Right lobe of liver (tissue), 6 donors: ENCODE measurements around the gene ALB. TPM values are rescaled to one million over a fixed set of nuclear protein-coding genes. Genes with fewer than 3 reads are reported as not detected.

Experiments
- ATAC-seq, 4 donors: fragments of 200-7000 bp; cut with Tn5 transposase; one replicate each; pipeline ENCODE4 v1.9.1; 2020; ENCODE audit warnings: mild to moderate bottlenecking in 4 of 4, moderate library complexity in 4 of 4
- DNase-seq, 3 donors: peaks; one replicate each; pipeline ENCODE4 v3.0.0-alpha.2; 2020
- H3K27ac ChIP-seq, 3 donors: fragments of 200-600 bp; one replicate each; pipeline ENCODE4 v1.8.0; 2022
- H3K27me3 ChIP-seq, 2 donors: fragments of 200-600 bp; one replicate each; pipeline ENCODE4 v1.8.0; 2022
- H3K36me3 ChIP-seq, 4 donors: fragments of 200-600 bp; sonication (generic) in 1 of 4; one replicate each; pipeline versions ENCODE4 v1.5.1 to v1.8.0; 2017 to 2022; ENCODE audit warnings: control low read depth in 1 of 4
- H3K4me1 ChIP-seq, 4 donors: fragments of 200-600 bp; sonication (generic) in 1 of 4; one replicate each; pipeline versions ENCODE4 v1.5.1 to v1.8.0; 2017 to 2022; ENCODE audit warnings: control low read depth in 1 of 4
- H3K4me3 ChIP-seq, 3 donors: fragments of 200-600 bp; one replicate each; pipeline ENCODE4 v1.8.0; 2022
- H3K9me3 ChIP-seq, 4 donors: fragments of 200-600 bp; sonication (generic) in 1 of 4; one replicate each; pipeline versions ENCODE4 v1.5.1 to v1.8.0; 2017 to 2022; ENCODE audit warnings: control low read depth in 1 of 4
- POLR2A ChIP-seq: fragments of 450-650 bp; IDR thresholded peaks from one replicate; pipeline ENCODE4 v1.6.1; 2017; ENCODE audit warnings: antibody characterized with exemption, mild to moderate bottlenecking
- WGBS: methylation state at CpG from one replicate; pipeline ENCODE4 v1.1.6; 2018; ENCODE audit warnings: low coverage, low lambda C conversion rate; ENCODE audit not compliant: insufficient coverage; ENCODE audit errors: missing lambda C conversion rate; 5-methylcytosine and 5-hydroxymethylcytosine counted together
- intact Hi-C, 2 donors: fragments of 100-400 bp; cut with DNase I; formaldehyde crosslinking; loops; one replicate each; pipeline versions ENCODE4 v1.11.2 to v1.14.1; 2022
- total RNA-seq, 6 experiments: library from RNA; depleted of rRNA in 2 of 6; stranded (reverse); fragments of >200 nt in 2 of 6; fragmentation: NEBNext Ultra II Directional in 3 of 6; extraction: Animal tissue kit (Norgen Biotek cat#: 25700) in 3 of 6; gene quantifications; one replicate each; pipeline versions ENCODE4 v1.1.0 to v1.2.4, GENCODE V29; 2016 to 2023
- TF ChIP-seq, protein P1 (sequence below), 4 donors: fragments of 200-600 bp in 3 of 4; fragments of 450-650 bp in 1 of 4; IDR thresholded peaks; one replicate each; pipeline versions ENCODE4 v1.5.1 to v1.8.0; 2016 to 2022; ENCODE audit warnings: antibody characterized with exemption in 4 of 4, mild to moderate bottlenecking in 2 of 4
- donor health status: DM: no; HTN: yes; CAD: no.
- donor health status: DM: no; HTN: no; CAD: no.
- donor health status: DM: no; HTN: no; CAD: no.
- donor health status: DM: no; HTN: yes; CAD: no.
- donor health status: DM: no; HTN: yes; CAD: no.

Gene ALB
- total RNA-seq, 6 experiments from 2014 or later, result 46,361 to 117,834 (median 75,397) TPM

DNA sequence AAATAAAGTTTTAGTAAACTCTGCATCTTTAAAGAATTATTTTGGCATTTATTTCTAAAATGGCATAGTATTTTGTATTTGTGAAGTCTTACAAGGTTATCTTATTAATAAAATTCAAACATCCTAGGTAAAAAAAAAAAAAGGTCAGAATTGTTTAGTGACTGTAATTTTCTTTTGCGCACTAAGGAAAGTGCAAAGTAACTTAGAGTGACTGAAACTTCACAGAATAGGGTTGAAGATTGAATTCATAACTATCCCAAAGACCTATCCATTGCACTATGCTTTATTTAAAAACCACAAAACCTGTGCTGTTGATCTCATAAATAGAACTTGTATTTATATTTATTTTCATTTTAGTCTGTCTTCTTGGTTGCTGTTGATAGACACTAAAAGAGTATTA lies 370 bp downstream of the ALB start:
- peak overlapping the region; percentile 35 to 68 (median 52) for H3K4me3 ChIP-seq

DNA sequence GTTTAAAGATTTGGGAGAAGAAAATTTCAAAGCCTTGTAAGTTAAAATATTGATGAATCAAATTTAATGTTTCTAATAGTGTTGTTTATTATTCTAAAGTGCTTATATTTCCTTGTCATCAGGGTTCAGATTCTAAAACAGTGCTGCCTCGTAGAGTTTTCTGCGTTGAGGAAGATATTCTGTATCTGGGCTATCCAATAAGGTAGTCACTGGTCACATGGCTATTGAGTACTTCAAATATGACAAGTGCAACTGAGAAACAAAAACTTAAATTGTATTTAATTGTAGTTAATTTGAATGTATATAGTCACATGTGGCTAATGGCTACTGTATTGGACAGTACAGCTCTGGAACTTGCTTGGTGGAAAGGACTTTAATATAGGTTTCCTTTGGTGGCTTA lies 1.1 kb downstream of the ALB start:
- WGBS, result 26% methylated on average over 2 of the region's 2 CpGs
- ATAC-seq (peak in 1 of 4 donors; percentile 7), DNase-seq (no peak)
- no peaks in the 10 kb centered on the region for H3K9me3 ChIP-seq
- H3K4me3 ChIP-seq, result peak overlapping the region; percentile 35 to 68 (median 52)
- TF ChIP-seq, protein P1, sequence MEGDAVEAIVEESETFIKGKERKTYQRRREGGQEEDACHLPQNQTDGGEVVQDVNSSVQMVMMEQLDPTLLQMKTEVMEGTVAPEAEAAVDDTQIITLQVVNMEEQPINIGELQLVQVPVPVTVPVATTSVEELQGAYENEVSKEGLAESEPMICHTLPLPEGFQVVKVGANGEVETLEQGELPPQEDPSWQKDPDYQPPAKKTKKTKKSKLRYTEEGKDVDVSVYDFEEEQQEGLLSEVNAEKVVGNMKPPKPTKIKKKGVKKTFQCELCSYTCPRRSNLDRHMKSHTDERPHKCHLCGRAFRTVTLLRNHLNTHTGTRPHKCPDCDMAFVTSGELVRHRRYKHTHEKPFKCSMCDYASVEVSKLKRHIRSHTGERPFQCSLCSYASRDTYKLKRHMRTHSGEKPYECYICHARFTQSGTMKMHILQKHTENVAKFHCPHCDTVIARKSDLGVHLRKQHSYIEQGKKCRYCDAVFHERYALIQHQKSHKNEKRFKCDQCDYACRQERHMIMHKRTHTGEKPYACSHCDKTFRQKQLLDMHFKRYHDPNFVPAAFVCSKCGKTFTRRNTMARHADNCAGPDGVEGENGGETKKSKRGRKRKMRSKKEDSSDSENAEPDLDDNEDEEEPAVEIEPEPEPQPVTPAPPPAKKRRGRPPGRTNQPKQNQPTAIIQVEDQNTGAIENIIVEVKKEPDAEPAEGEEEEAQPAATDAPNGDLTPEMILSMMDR (IDR thresholded peaks at IDR 0.05), result no peak
- TF ChIP-seq POLR2A, result peak; percentile 45
- peak overlapping the region; percentile 45 to 91 (median 82) for H3K27ac ChIP-seq
- intact Hi-C loops, result loop anchor here in 1 of 2 donors (10.0 kb wide), 1 partner anchor 60 kb away; no protein-coding TSS in a partner anchor
- H3K36me3 ChIP-seq, result peaks cover 0 to 59% (median 25%) of the 10 kb centered on the region in 4 donors
- peaks cover 0 to 36% (median 14%) of the 10 kb centered on the region in 4 donors for H3K4me1 ChIP-seq
- no peaks in the 10 kb centered on the region for H3K27me3 ChIP-seq

More for the DNA sequence above, 370 bp downstream of the ALB start:
- ATAC-seq (no peak), DNase-seq (no peak)
- H3K36me3 ChIP-seq, result peaks cover 0 to 53% (median 22%) of the 10 kb centered on the region in 4 donors
- H3K9me3 ChIP-seq, result no peaks in the 10 kb centered on the region
- H3K27ac ChIP-seq, result peak overlapping the region; percentile 45 to 91 (median 82)
- WGBS, result 36% methylated on average over 1 of the region's 1 CpG
- H3K4me1 ChIP-seq, result peaks cover 0 to 35% (median 14%) of the 10 kb centered on the region in 4 donors
- intact Hi-C loops, result loop anchor here in 1 of 2 donors (10.0 kb wide), 1 partner anchor 60 kb away; no protein-coding TSS in a partner anchor
- TF ChIP-seq, protein P1 (IDR thresholded peaks at IDR 0.05), result no peak
- TF ChIP-seq POLR2A, result no peak
- H3K27me3 ChIP-seq, result no peaks in the 10 kb centered on the region

DNA sequence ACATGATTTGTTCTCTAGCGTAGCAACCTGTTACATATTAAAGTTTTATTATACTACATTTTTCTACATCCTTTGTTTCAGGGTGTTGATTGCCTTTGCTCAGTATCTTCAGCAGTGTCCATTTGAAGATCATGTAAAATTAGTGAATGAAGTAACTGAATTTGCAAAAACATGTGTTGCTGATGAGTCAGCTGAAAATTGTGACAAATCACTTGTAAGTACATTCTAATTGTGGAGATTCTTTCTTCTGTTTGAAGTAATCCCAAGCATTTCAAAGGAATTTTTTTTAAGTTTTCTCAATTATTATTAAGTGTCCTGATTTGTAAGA lies 2.4 kb downstream of the ALB start:
- H3K4me3 ChIP-seq, result peak overlapping the region; percentile 35 to 68 (median 52)
- no peak for DNase-seq
- TF ChIP-seq, protein P1 (IDR thresholded peaks at IDR 0.05), result no peak
- TF ChIP-seq POLR2A, result no peak
- 46% methylated on average over 1 of the region's 1 CpG for WGBS
- intact Hi-C loops, result loop anchor here in 1 of 2 donors (10.0 kb wide), 1 partner anchor 62 kb away; no protein-coding TSS in a partner anchor
- no peak for ATAC-seq
- peaks cover 0 to 73% (median 32%) of the 10 kb centered on the region in 4 donors for H3K36me3 ChIP-seq
- H3K27me3 ChIP-seq, result no peaks in the 10 kb centered on the region
- H3K27ac ChIP-seq, result peak overlapping the region; percentile 45 to 91 (median 82)
- H3K4me1 ChIP-seq, result peaks cover 0 to 28% (median 7%) of the 10 kb centered on the region in 4 donors
- H3K9me3 ChIP-seq, result no peaks in the 10 kb centered on the region

DNA sequence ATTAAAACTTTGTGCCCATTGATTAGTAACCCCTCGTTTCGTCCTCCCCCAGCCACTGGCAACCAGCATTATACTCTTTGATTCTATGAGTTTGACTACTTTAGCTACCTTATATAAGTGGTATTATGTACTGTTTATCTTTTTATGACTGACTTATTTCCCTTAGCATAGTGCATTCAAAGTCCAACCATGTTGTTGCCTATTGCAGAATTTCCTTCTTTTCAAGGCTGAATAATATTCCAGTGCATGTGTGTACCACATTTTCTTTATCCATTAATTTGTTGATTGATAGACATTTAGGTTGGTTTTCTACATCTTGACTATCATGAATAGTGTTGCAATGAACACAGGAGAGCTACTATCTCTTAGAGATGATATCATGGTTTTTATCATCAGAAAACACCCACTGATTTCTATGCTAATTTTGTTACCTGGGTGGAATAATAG lies 3.2 kb downstream of the ALB start:
- Histone ChIP-seq H3K9me3 (no peaks in the 10 kb centered on the region), H3K27me3 (no peaks in the 10 kb centered on the region), H3K4me3 (peak overlapping the region; percentile 35 to 68 (median 52)), H3K4me1 (peaks cover 0 to 21% (median 7%) of the 10 kb centered on the region in 4 donors), H3K36me3 (peaks cover 0 to 81% (median 36%) of the 10 kb centered on the region in 4 donors), H3K27ac (peak overlapping the region; percentile 9 to 91 (median 82))
- intact Hi-C loops, result loop anchor here in 1 of 2 donors (10.0 kb wide), 1 partner anchor 62 kb away; no protein-coding TSS in a partner anchor
- ATAC-seq (peak in 1 of 4 donors; percentile 0), DNase-seq (no peak)
- 25% methylated on average over 2 of the region's 2 CpGs for WGBS
- TF ChIP-seq, protein P1 (IDR thresholded peaks at IDR 0.05), result no peak
- peak; percentile 40 for TF ChIP-seq POLR2A
